ENCODE results near the gene KCNV2.

Gene KCNV2

DNA sequence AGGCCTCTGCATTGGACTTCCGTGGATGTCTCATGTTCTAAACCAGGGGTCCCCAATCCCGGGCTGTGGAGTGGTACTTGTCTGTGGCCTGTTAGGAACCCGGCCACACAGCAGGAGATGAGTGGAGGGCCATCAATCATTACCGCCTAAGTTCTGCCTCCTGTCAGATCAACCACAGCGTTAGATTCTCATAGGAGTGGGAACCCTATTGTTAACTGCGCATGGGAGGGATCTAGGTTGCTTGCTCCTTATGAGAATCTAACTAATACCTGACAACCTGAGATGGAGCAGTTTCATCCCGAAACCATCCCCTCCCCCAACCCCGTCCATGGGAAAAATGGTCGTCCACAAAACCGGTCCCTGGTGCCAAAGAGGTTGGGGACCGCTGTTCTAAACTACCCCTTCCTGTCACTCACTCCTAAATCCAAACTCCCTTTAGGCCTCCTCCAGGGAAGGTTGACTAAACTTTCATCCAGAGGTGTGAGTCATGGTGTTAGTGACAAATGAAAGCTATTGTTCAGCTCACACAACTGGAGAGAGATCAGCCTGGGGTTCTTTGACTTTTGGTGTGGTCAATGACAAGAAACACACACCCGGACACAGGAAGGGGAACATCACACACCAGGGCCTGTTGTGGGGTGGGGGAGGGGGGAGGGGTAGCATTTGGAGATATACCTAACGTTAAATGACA lies 9.5 kb downstream of the KCNV2 start:
- TF ChIP-seq, protein P1, sequence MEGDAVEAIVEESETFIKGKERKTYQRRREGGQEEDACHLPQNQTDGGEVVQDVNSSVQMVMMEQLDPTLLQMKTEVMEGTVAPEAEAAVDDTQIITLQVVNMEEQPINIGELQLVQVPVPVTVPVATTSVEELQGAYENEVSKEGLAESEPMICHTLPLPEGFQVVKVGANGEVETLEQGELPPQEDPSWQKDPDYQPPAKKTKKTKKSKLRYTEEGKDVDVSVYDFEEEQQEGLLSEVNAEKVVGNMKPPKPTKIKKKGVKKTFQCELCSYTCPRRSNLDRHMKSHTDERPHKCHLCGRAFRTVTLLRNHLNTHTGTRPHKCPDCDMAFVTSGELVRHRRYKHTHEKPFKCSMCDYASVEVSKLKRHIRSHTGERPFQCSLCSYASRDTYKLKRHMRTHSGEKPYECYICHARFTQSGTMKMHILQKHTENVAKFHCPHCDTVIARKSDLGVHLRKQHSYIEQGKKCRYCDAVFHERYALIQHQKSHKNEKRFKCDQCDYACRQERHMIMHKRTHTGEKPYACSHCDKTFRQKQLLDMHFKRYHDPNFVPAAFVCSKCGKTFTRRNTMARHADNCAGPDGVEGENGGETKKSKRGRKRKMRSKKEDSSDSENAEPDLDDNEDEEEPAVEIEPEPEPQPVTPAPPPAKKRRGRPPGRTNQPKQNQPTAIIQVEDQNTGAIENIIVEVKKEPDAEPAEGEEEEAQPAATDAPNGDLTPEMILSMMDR (IDR thresholded peaks at IDR 0.05; ENCODE audit: low read depth, low read length, missing control alignments) = no peak
- Histone ChIP-seq H3K27ac (no peak overlapping the region), H3K4me3 (ENCODE audit: low read depth, low read length) (no peak overlapping the region), H3K36me3 (replicated peaks) (no peaks in the 10 kb centered on the region), H3K27me3 (replicated peaks) (no peaks in the 10 kb centered on the region)
- in situ Hi-C loops (cut with HindIII; ENCODE audit: low pct_ligation_motif_present, low sequenced_read_pairs) = no loop called here
- DNase-seq = no peak

- H3K27me3 ChIP-seq (replicated peaks) = no peaks in the 10 kb centered on the region
- TF ChIP-seq, protein P1 (IDR thresholded peaks at IDR 0.05; ENCODE audit: low read depth, low read length, missing control alignments) = no peak
- H3K36me3 ChIP-seq (replicated peaks) = no peaks in the 10 kb centered on the region
- H3K27ac ChIP-seq = no peak overlapping the region
- no peak for DNase-seq
- H3K4me3 ChIP-seq (ENCODE audit: low read depth, low read length) = no peak overlapping the region
- in situ Hi-C loops (cut with HindIII; ENCODE audit: low pct_ligation_motif_present, low sequenced_read_pairs) = no loop called here
Observed at GRCh38 chr9:2727374-2727773, 10.1 kb downstream of the KCNV2 start.

GRCh38 chr9:2727966-2728613 lies 10.8 kb downstream of the KCNV2 start:
- in situ Hi-C loops (cut with HindIII; ENCODE audit: low pct_ligation_motif_present, low sequenced_read_pairs) = no loop called here
- TF ChIP-seq, protein P1 (IDR thresholded peaks at IDR 0.05; ENCODE audit: low read depth, low read length, missing control alignments) = peak; percentile 86
- Histone ChIP-seq H3K27ac (no peak overlapping the region), H3K36me3 (replicated peaks) (no peaks in the 10 kb centered on the region), H3K27me3 (replicated peaks) (no peaks in the 10 kb centered on the region), H3K4me3 (ENCODE audit: low read depth, low read length) (no peak overlapping the region)
- DNase-seq = peak; percentile 68

DNA sequence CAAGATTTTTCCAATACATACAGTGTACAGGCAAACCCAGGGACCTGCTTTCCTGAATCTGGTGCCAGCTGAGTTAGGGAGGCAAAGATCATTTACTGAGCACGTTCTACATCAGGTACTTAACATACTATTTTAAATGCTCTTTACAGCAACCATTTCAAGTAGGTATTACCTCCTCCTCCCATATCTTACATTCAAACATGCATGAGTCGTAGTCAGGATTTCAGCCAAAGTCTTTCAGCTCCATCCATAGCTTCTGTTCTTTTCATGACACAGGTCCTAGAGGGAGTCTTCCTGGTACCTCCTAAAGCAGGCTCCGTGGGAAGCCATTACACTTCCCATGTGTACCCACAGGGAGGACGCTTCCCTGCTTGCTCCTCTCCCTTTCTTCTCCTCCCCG lies 11.7 kb downstream of the KCNV2 start:
- no peak overlapping the region for H3K27ac ChIP-seq
- no peaks in the 10 kb centered on the region for H3K36me3 ChIP-seq (replicated peaks)
- in situ Hi-C loops (cut with HindIII; ENCODE audit: low pct_ligation_motif_present, low sequenced_read_pairs) = no loop called here
- H3K27me3 ChIP-seq (replicated peaks) = no peaks in the 10 kb centered on the region
- DNase-seq = peak; percentile 26
- no peak overlapping the region for H3K4me3 ChIP-seq (ENCODE audit: low read depth, low read length)
- TF ChIP-seq, protein P1 (IDR thresholded peaks at IDR 0.05; ENCODE audit: low read depth, low read length, missing control alignments) = no peak

GRCh38 chr9:2729721-2730120 lies 12.4 kb downstream of the KCNV2 start:
- DNase-seq = no peak
- H3K27ac ChIP-seq = no peak overlapping the region
- in situ Hi-C loops (cut with HindIII; ENCODE audit: low pct_ligation_motif_present, low sequenced_read_pairs) = no loop called here

More at GRCh38 chr9:2729721-2730120, 12.4 kb downstream of the KCNV2 start:
- Histone ChIP-seq H3K36me3 (replicated peaks) (no peaks in the 10 kb centered on the region), H3K4me3 (ENCODE audit: low read depth, low read length) (no peak overlapping the region), H3K27me3 (replicated peaks) (no peaks in the 10 kb centered on the region)
- TF ChIP-seq, protein P1 (IDR thresholded peaks at IDR 0.05; ENCODE audit: low read depth, low read length, missing control alignments) = no peak
